ENCODE measurements around the gene SPPL2B. TPM values are rescaled to one million over a fixed set of nuclear protein-coding genes. Genes with fewer than 3 reads are reported as not detected.

SPPL2B gene
- total RNA-seq, 4 donors from 2014 or later = 18.1 to 27.7 (median 23.2) TPM

DNA sequence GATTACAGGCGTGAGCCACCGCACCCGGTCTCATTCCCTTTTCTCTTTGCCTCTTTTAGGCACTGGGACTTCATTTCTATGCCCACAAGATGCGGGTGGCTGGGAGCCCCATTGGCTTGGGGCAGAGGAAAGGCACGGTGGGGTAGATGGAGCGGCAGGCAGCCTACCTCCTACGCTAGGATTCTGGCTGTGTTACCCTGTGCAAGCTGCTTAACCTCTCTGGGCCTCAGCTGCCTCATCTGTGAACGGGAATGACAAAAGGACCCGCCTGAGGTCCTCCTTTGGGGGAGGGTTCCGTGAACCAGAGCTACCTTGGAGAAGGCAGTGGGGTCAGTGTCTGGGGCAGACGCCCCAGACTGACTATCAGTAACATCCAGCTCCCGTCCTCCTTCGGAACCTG lies 11.2 kb upstream of the SPPL2B start:
- TF ChIP-seq, protein P1, sequence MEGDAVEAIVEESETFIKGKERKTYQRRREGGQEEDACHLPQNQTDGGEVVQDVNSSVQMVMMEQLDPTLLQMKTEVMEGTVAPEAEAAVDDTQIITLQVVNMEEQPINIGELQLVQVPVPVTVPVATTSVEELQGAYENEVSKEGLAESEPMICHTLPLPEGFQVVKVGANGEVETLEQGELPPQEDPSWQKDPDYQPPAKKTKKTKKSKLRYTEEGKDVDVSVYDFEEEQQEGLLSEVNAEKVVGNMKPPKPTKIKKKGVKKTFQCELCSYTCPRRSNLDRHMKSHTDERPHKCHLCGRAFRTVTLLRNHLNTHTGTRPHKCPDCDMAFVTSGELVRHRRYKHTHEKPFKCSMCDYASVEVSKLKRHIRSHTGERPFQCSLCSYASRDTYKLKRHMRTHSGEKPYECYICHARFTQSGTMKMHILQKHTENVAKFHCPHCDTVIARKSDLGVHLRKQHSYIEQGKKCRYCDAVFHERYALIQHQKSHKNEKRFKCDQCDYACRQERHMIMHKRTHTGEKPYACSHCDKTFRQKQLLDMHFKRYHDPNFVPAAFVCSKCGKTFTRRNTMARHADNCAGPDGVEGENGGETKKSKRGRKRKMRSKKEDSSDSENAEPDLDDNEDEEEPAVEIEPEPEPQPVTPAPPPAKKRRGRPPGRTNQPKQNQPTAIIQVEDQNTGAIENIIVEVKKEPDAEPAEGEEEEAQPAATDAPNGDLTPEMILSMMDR (IDR thresholded peaks at IDR 0.05 in 4 of 5, conservative IDR thresholded peaks at IDR 0.05 in 1 of 5) = no peak
- TF ChIP-seq POLR2A (IDR thresholded peaks at IDR 0.05) = no peak
- H3K4me3 ChIP-seq = no peak overlapping the region
- H3K9me3 ChIP-seq = no peaks in the 10 kb centered on the region
- in situ Hi-C loops (cut with MboI; ENCODE audit: low sequenced_read_pairs in 4 of 4) (no loop called here), intact Hi-C loops (cut with DNase I; ENCODE audit: low total_unique reads) (loop anchor here (2.0 to 5.0 kb wide), 2 partner anchors 40 to 82 kb away; no protein-coding TSS in a partner anchor)
- DNase-seq (no peak), ATAC-seq (no peak)
- H3K27me3 ChIP-seq = peaks cover 2 to 11% (median 8%) of the 10 kb centered on the region in 3 donors
- no peak overlapping the region for H3K27ac ChIP-seq
- H3K4me1 ChIP-seq = no peaks in the 10 kb centered on the region
- H3K36me3 ChIP-seq = peaks cover 0 to under 1% of the 10 kb centered on the region in 2 donors

DNA sequence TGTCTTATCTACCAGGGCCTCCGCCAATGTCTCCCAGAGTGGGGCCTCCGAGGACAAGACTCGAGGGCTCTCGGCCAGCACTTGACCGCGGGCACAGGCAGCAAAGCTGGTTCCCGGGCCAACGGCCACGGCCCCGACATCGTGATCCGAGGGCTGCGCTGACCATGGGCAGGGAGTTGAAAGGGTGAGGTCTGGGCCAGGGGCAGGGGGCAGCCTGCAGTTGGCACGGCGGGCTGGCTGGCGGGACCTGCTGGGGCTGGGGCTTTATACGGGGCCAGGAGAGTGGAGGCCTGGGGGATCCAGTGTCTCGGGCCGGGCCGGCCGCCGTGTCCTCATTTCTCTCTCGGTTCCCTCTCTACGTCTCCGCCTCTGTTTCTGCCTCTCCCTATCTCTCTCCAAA lies 10.7 kb upstream of the SPPL2B start:
- intact Hi-C loops (cut with DNase I; ENCODE audit: low total_unique reads) = loop anchor here (2.0 to 5.0 kb wide), 2 partner anchors 40 to 83 kb away; no protein-coding TSS in a partner anchor
- H3K4me1 ChIP-seq = no peaks in the 10 kb centered on the region
- ATAC-seq (no peak), DNase-seq (no peak)
- H3K27ac ChIP-seq = no peak overlapping the region
- TF ChIP-seq POLR2A (IDR thresholded peaks at IDR 0.05) = no peak
- TF ChIP-seq, protein P1 (IDR thresholded peaks at IDR 0.05 in 4 of 5, conservative IDR thresholded peaks at IDR 0.05 in 1 of 5) = no peak
- H3K4me3 ChIP-seq = no peak overlapping the region
- peaks cover 0 to 5% of the 10 kb centered on the region in 2 donors for H3K36me3 ChIP-seq
- no peaks in the 10 kb centered on the region for H3K9me3 ChIP-seq
- in situ Hi-C loops (cut with MboI; ENCODE audit: low sequenced_read_pairs in 4 of 4) = no loop called here
- peaks cover 0 to 6% (median 5%) of the 10 kb centered on the region in 3 donors for H3K27me3 ChIP-seq

DNA sequence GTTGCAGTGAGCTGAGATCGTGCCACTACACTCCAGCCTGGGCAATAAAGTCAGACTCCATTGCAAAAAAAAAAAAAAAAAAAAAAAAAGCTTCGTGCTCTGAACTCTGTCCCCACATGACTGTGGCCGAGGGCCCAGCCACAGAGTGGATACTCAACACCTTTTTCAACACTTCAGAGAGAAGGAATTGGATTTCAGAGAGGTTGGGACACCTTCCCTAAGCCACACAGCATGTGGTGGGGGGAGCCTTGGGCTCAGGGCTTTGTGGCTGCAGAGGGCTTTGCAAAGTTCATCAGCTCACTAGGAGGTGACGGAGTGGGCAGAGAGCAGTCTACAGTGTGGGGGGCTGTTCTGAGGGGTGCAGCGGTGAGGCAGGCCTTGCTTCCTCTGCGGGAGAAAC lies 9.6 kb upstream of the SPPL2B start:
- DNase-seq (no peak), ATAC-seq (no peak)
- no peak overlapping the region for H3K27ac ChIP-seq
- H3K9me3 ChIP-seq = no peaks in the 10 kb centered on the region
- no peak for TF ChIP-seq POLR2A (IDR thresholded peaks at IDR 0.05)
- TF ChIP-seq, protein P1 (IDR thresholded peaks at IDR 0.05 in 4 of 5, conservative IDR thresholded peaks at IDR 0.05 in 1 of 5) = no peak
- no peaks in the 10 kb centered on the region for H3K27me3 ChIP-seq
- no peaks in the 10 kb centered on the region for H3K4me1 ChIP-seq
- no peak overlapping the region for H3K4me3 ChIP-seq
- in situ Hi-C loops (cut with MboI; ENCODE audit: low sequenced_read_pairs in 4 of 4) (no loop called here), intact Hi-C loops (cut with DNase I; ENCODE audit: low total_unique reads) (loop anchor here (5.0 kb wide), 1 partner anchor 42 kb away; no protein-coding TSS in a partner anchor)
- peaks cover 0 to 16% of the 10 kb centered on the region in 2 donors for H3K36me3 ChIP-seq

DNA sequence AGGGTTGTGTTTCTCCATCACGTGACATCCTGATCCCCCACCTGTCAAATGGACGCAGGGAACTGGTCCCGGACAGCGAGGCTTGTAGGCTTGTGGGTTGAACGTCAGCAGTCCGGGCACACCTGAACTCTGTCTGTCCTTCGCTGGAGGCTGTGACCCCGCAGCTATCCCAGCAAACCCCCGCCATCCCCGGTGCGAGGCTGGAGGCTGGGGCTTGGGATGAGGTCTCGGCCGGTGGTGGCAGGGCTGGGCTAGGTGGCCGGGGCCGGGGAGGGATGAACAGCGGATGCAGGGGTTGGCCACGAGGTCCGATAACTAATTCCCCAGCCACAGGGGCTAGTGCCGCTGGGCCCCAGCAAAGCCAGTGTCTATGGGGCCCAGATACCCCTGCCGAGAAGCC lies 8.9 kb upstream of the SPPL2B start:
- ATAC-seq (no peak), DNase-seq (no peak)
- TF ChIP-seq POLR2A (IDR thresholded peaks at IDR 0.05) = no peak
- TF ChIP-seq, protein P1 (IDR thresholded peaks at IDR 0.05 in 4 of 5, conservative IDR thresholded peaks at IDR 0.05 in 1 of 5) = no peak
- Histone ChIP-seq H3K9me3 (no peaks in the 10 kb centered on the region), H3K36me3 (peaks cover 0 to 21% of the 10 kb centered on the region in 2 donors), H3K4me1 (no peaks in the 10 kb centered on the region), H3K27ac (no peak overlapping the region), H3K4me3 (no peak overlapping the region), H3K27me3 (no peaks in the 10 kb centered on the region)
- intact Hi-C loops (cut with DNase I; ENCODE audit: low total_unique reads) = loop anchor here (5.0 kb wide), 1 partner anchor 42 kb away; no protein-coding TSS in a partner anchor
- in situ Hi-C loops (cut with MboI; ENCODE audit: low sequenced_read_pairs in 4 of 4) = no loop called here

DNA sequence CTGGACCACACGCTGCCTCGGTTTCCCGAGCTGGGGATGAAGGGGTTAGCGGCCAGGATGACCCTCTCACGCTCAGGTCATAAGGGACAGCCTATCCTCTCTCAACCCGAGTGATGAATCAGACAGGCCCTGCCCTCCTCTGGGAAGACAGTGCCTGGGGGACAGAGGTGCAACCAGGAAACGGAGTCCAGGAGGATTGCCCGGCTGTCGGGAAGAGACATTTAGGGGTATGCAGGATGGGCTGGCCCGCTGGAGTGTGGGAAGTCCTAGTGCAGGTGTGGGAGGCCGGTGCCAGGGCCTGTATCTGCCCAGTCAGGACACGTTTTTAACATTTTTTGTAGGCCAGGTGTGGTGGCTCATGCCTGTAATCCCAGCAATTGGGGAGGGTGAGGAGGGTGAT lies 8.4 kb upstream of the SPPL2B start:
- H3K36me3 ChIP-seq = peaks cover 0 to 26% of the 10 kb centered on the region in 2 donors
- in situ Hi-C loops (cut with MboI; ENCODE audit: low sequenced_read_pairs in 4 of 4) (loop anchor here in 1 of 4 donors (10.0 kb wide), 1 partner anchor 165 kb away; the partner anchor contains the start of gene AP3D1), intact Hi-C loops (cut with DNase I; ENCODE audit: low total_unique reads) (no loop called here)
- ATAC-seq (no peak), DNase-seq (no peak)
- H3K4me3 ChIP-seq = no peak overlapping the region
- H3K9me3 ChIP-seq = no peaks in the 10 kb centered on the region
- TF ChIP-seq POLR2A (IDR thresholded peaks at IDR 0.05) = no peak
- TF ChIP-seq, protein P1 (IDR thresholded peaks at IDR 0.05 in 4 of 5, conservative IDR thresholded peaks at IDR 0.05 in 1 of 5) = no peak
- H3K4me1 ChIP-seq = no peaks in the 10 kb centered on the region
- no peaks in the 10 kb centered on the region for H3K27me3 ChIP-seq
- H3K27ac ChIP-seq = no peak overlapping the region
